ENCODE results near the gene SLC17A2. TPM values are rescaled to one million over a fixed set of nuclear protein-coding genes. Genes with fewer than 3 reads are reported as not detected.
"Not testable (repeated sequence)": the region's sequence is repeated elsewhere in the genome, so short reads cannot be mapped to it uniquely, and the experiment has no call there.

Gene SLC17A2
- total RNA-seq, 1 experiment from 2014 or later, result not detected

GRCh38 chr6:25958700-25959162 lies 28.2 kb upstream of the SLC17A2 start:
- no peak for DNase-seq (ENCODE audit: low read depth, low spot score)
- in situ Hi-C loops (cut with HindIII; ENCODE audit: low pct_unique_long_range_greater_than_20kb, low sequenced_read_pairs), result no loop called here

- in situ Hi-C loops (cut with HindIII; ENCODE audit: low pct_unique_long_range_greater_than_20kb, low sequenced_read_pairs), result no loop called here
- DNase-seq (ENCODE audit: low read depth, low spot score), result no peak
Measured at GRCh38 chr6:25956226-25956625, 25.7 kb upstream of the SLC17A2 start.

GRCh38 chr6:25954756-25955155 lies 24.3 kb upstream of the SLC17A2 start:
- in situ Hi-C loops (cut with HindIII; ENCODE audit: low pct_unique_long_range_greater_than_20kb, low sequenced_read_pairs), result no loop called here
- no peak for DNase-seq (ENCODE audit: low read depth, low spot score)

GRCh38 chr6:25953733-25954132 lies 23.2 kb upstream of the SLC17A2 start:
- in situ Hi-C loops (cut with HindIII; ENCODE audit: low pct_unique_long_range_greater_than_20kb, low sequenced_read_pairs), result no loop called here
- DNase-seq (ENCODE audit: low read depth, low spot score), result no peak

GRCh38 chr6:25952535-25952934 lies 22.0 kb upstream of the SLC17A2 start:
- in situ Hi-C loops (cut with HindIII; ENCODE audit: low pct_unique_long_range_greater_than_20kb, low sequenced_read_pairs), result no loop called here
- DNase-seq (ENCODE audit: low read depth, low spot score), result no peak

- in situ Hi-C loops (cut with HindIII; ENCODE audit: low pct_unique_long_range_greater_than_20kb, low sequenced_read_pairs), result no loop called here
Measured at GRCh38 chr6:25951296-25952032, 21.0 kb upstream of the SLC17A2 start.

GRCh38 chr6:25950297-25950696 lies 19.8 kb upstream of the SLC17A2 start:
- in situ Hi-C loops (cut with HindIII; ENCODE audit: low pct_unique_long_range_greater_than_20kb, low sequenced_read_pairs), result no loop called here

More at GRCh38 chr6:25951296-25952032, 21.0 kb upstream of the SLC17A2 start:
- no peak for DNase-seq (ENCODE audit: low read depth, low spot score)

GRCh38 chr6:25949695-25950094 lies 19.2 kb upstream of the SLC17A2 start:
- in situ Hi-C loops (cut with HindIII; ENCODE audit: low pct_unique_long_range_greater_than_20kb, low sequenced_read_pairs), result no loop called here
- DNase-seq (ENCODE audit: low read depth, low spot score), result no peak

More at GRCh38 chr6:25950297-25950696, 19.8 kb upstream of the SLC17A2 start:
- DNase-seq (ENCODE audit: low read depth, low spot score), result no peak

- DNase-seq (ENCODE audit: low read depth, low spot score); in situ Hi-C loops (cut with HindIII; ENCODE audit: low pct_unique_long_range_greater_than_20kb, low sequenced_read_pairs): not testable (repeated sequence)
Measured at GRCh38 chr6:25947492-25947891, 17.0 kb upstream of the SLC17A2 start.

GRCh38 chr6:25946631-25947030 lies 16.1 kb upstream of the SLC17A2 start:
- DNase-seq (ENCODE audit: low read depth, low spot score), result no peak
- in situ Hi-C loops (cut with HindIII; ENCODE audit: low pct_unique_long_range_greater_than_20kb, low sequenced_read_pairs), result no loop called here

- DNase-seq (ENCODE audit: low read depth, low spot score); in situ Hi-C loops (cut with HindIII; ENCODE audit: low pct_unique_long_range_greater_than_20kb, low sequenced_read_pairs): not testable (repeated sequence)
Measured at GRCh38 chr6:25945738-25946137, 15.2 kb upstream of the SLC17A2 start.

- in situ Hi-C loops (cut with HindIII; ENCODE audit: low pct_unique_long_range_greater_than_20kb, low sequenced_read_pairs), result no loop called here
- DNase-seq (ENCODE audit: low read depth, low spot score), result peak; percentile 60
Measured at GRCh38 chr6:25944688-25945574, 14.4 kb upstream of the SLC17A2 start.

GRCh38 chr6:25943887-25944286 lies 13.4 kb upstream of the SLC17A2 start:
- no peak for DNase-seq (ENCODE audit: low read depth, low spot score)
- in situ Hi-C loops (cut with HindIII; ENCODE audit: low pct_unique_long_range_greater_than_20kb, low sequenced_read_pairs), result no loop called here

GRCh38 chr6:25942561-25943147 lies 12.2 kb upstream of the SLC17A2 start:
- DNase-seq (ENCODE audit: low read depth, low spot score), result peak; percentile 81
- in situ Hi-C loops (cut with HindIII; ENCODE audit: low pct_unique_long_range_greater_than_20kb, low sequenced_read_pairs), result no loop called here

- in situ Hi-C loops (cut with HindIII; ENCODE audit: low pct_unique_long_range_greater_than_20kb, low sequenced_read_pairs), result no loop called here
- no peak for DNase-seq (ENCODE audit: low read depth, low spot score)
Measured at GRCh38 chr6:25939593-25939992, 9.1 kb upstream of the SLC17A2 start.

GRCh38 chr6:25935953-25936352 lies 5.5 kb upstream of the SLC17A2 start:
- in situ Hi-C loops (cut with HindIII; ENCODE audit: low pct_unique_long_range_greater_than_20kb, low sequenced_read_pairs), result no loop called here
- no peak for DNase-seq (ENCODE audit: low read depth, low spot score)

GRCh38 chr6:25934735-25935313 lies 4.3 kb upstream of the SLC17A2 start:
- no peak for DNase-seq (ENCODE audit: low read depth, low spot score)
- in situ Hi-C loops (cut with HindIII; ENCODE audit: low pct_unique_long_range_greater_than_20kb, low sequenced_read_pairs), result no loop called here

- in situ Hi-C loops (cut with HindIII; ENCODE audit: low pct_unique_long_range_greater_than_20kb, low sequenced_read_pairs), result no loop called here
- no peak for DNase-seq (ENCODE audit: low read depth, low spot score)
Measured at GRCh38 chr6:25934156-25934555, 3.7 kb upstream of the SLC17A2 start.

All from SK-MEL-5 (cell line).